ENCODE data around the gene PF4V1. TPM values are rescaled to one million over a fixed set of nuclear protein-coding genes. Genes with fewer than 3 reads are reported as not detected.

Gene PF4V1
- total RNA-seq, 2 experiments from 2014 or later: not detected

DNA sequence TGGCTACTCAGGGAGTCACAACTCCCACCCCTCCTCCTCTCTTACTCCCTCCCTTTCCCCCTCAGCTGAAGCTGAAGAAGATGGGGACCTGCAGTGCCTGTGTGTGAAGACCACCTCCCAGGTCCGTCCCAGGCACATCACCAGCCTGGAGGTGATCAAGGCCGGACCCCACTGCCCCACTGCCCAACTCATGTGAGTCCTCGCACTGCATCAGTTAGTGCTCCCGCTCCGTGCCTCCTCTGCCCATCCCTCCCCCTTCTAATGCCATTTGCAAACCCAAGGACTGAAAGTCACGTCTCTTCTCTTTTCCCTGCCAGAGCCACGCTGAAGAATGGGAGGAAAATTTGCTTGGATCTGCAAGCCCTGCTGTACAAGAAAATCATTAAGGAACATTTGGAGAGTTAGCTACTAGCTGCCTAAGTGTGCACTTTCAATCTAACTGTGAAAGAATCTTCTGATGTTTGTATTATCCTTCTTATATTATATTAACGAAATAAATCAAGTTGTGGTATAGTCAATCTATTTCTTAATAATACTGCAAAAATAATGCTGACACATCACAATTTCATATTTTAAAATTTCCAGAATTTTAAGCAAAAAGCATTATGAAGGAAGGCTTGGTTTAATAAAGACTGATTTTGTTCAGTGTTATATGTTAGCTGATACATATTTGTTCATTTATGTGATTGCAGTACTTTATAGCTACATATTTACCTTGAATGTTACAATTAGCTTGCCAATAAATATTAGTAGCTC, 800 bp downstream of the PF4V1 start:
- Mint-ChIP-seq H3K4me1 (no peaks in the 10 kb centered on the region), H3K27ac (no peak overlapping the region), H3K27me3 (peaks cover 6% of the 10 kb centered on the region), H3K36me3 (no peaks in the 10 kb centered on the region), H3K4me3 (no peak overlapping the region), H3K9me3 (no peaks in the 10 kb centered on the region)
- no peak for DNase-seq
- ATAC-seq (ENCODE audit: low read depth): no peak
- POLR2A ChIA-PET: no interaction called here

GRCh38 chr4:73855406-73855805, 2.3 kb downstream of the PF4V1 start:
- no peak overlapping the region for H3K4me3 Mint-ChIP-seq
- H3K36me3 Mint-ChIP-seq: no peaks in the 10 kb centered on the region
- no peak for ATAC-seq (ENCODE audit: low read depth)
- H3K9me3 Mint-ChIP-seq: no peaks in the 10 kb centered on the region
- no peak for DNase-seq
- no peaks in the 10 kb centered on the region for H3K4me1 Mint-ChIP-seq
- POLR2A ChIA-PET: no interaction called here
- no peak overlapping the region for H3K27ac Mint-ChIP-seq
- H3K27me3 Mint-ChIP-seq: peaks cover 6% of the 10 kb centered on the region

GRCh38 chr4:73856518-73856917, 3.4 kb downstream of the PF4V1 start:
- Mint-ChIP-seq H3K27me3 (peaks cover 6% of the 10 kb centered on the region), H3K4me3 (no peak overlapping the region), H3K27ac (no peak overlapping the region), H3K36me3 (no peaks in the 10 kb centered on the region), H3K4me1 (no peaks in the 10 kb centered on the region), H3K9me3 (no peaks in the 10 kb centered on the region)
- DNase-seq (no peak), ATAC-seq (ENCODE audit: low read depth) (no peak)
- POLR2A ChIA-PET: no interaction called here

GRCh38 chr4:73859614-73860088, 6.6 kb downstream of the PF4V1 start:
- POLR2A ChIA-PET: no interaction called here
- no peak for ATAC-seq (ENCODE audit: low read depth)
- Mint-ChIP-seq H3K36me3 (no peaks in the 10 kb centered on the region), H3K4me1 (no peaks in the 10 kb centered on the region), H3K27ac (no peak overlapping the region), H3K4me3 (no peak overlapping the region), H3K27me3 (peaks cover 1% of the 10 kb centered on the region), H3K9me3 (no peaks in the 10 kb centered on the region)
- DNase-seq: no peak

GRCh38 chr4:73860181-73860580, 7.1 kb downstream of the PF4V1 start:
- DNase-seq (no peak), ATAC-seq (ENCODE audit: low read depth) (no peak)
- H3K27ac Mint-ChIP-seq: no peak overlapping the region
- no peak overlapping the region for H3K4me3 Mint-ChIP-seq
- no peaks in the 10 kb centered on the region for H3K36me3 Mint-ChIP-seq
- no peaks in the 10 kb centered on the region for H3K27me3 Mint-ChIP-seq
- no peaks in the 10 kb centered on the region for H3K4me1 Mint-ChIP-seq
- no peaks in the 10 kb centered on the region for H3K9me3 Mint-ChIP-seq
- POLR2A ChIA-PET: no interaction called here

DNA sequence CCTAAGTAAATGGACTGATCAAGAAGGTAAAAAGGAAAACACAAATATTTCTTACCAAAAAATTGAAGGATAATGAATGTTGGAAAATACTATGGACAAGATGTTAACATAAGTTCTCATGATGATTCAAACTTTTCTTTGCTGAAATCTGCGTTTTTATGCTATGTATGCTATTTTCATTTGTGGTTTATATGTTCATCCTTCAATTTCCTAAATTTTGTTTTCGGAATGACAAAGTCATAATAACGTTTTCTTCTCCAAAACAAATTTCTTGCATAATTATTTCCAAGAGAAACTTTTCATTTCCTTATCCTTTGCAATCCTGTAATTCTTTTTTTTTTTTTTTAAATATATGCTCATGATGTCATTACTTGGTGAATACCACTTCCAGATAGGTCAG, 7.8 kb downstream of the PF4V1 start:
- Mint-ChIP-seq H3K9me3 (no peaks in the 10 kb centered on the region), H3K27ac (no peak overlapping the region), H3K4me1 (no peaks in the 10 kb centered on the region), H3K4me3 (no peak overlapping the region), H3K27me3 (no peaks in the 10 kb centered on the region), H3K36me3 (no peaks in the 10 kb centered on the region)
- DNase-seq (no peak), ATAC-seq (ENCODE audit: low read depth) (no peak)
- POLR2A ChIA-PET: no interaction called here

DNA sequence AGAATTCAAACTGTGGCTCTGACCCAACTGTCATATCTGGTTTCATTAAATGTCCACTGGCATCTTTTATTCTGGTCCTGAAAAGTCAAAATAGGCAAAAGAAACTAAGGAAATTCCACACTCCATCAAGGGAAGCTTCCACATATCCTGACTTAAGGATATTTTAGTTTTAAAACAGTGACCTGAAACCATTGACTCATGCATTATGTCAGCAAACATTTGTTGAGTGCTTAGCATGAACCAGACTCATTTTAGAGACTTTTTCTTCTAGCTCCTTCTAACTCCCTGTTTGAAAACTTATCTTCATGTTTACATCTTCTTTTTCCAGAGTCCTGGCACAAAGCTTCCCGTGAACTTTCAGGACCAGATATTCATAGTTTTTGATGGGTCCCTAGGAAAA, 9.2 kb downstream of the PF4V1 start:
- Mint-ChIP-seq H3K36me3 (no peaks in the 10 kb centered on the region), H3K4me3 (no peak overlapping the region), H3K27ac (no peak overlapping the region), H3K4me1 (no peaks in the 10 kb centered on the region), H3K27me3 (no peaks in the 10 kb centered on the region), H3K9me3 (no peaks in the 10 kb centered on the region)
- DNase-seq (no peak), ATAC-seq (ENCODE audit: low read depth) (no peak)
- POLR2A ChIA-PET: no interaction called here

GRCh38 chr4:73864365-73864764, 11.3 kb downstream of the PF4V1 start:
- no peak for DNase-seq

DNA sequence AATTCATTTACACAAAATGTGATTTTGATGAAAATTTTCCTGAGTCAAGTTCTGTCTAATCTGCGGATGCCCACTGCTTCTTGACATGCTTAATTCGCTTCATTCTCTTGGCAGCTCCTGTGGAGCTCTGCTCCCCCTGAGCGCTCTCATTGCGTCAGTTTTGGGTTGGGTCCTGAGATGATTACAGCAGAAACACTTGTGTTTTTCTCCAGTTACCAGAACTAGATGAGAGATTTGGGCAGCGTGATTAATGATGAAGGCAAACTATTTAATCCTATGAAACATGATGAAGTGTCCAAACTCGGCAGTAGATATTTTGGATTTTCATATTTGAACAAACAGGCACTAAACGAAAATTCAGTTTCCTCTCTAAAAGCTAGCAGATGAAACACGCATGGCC, 11.9 kb downstream of the PF4V1 start:
- Mint-ChIP-seq H3K4me3 (no peak overlapping the region), H3K4me1 (no peaks in the 10 kb centered on the region), H3K36me3 (no peaks in the 10 kb centered on the region), H3K9me3 (no peaks in the 10 kb centered on the region), H3K27ac (no peak overlapping the region), H3K27me3 (peaks cover 14% of the 10 kb centered on the region)
- DNase-seq (no peak), ATAC-seq (ENCODE audit: low read depth) (no peak)
- POLR2A ChIA-PET: no interaction called here

More at GRCh38 chr4:73864365-73864764, 11.3 kb downstream of the PF4V1 start:
- Mint-ChIP-seq H3K27ac (no peak overlapping the region), H3K4me3 (no peak overlapping the region), H3K4me1 (no peaks in the 10 kb centered on the region), H3K36me3 (no peaks in the 10 kb centered on the region), H3K27me3 (peaks cover 9% of the 10 kb centered on the region), H3K9me3 (no peaks in the 10 kb centered on the region)
- POLR2A ChIA-PET: no interaction called here
- no peak for ATAC-seq (ENCODE audit: low read depth)

DNA sequence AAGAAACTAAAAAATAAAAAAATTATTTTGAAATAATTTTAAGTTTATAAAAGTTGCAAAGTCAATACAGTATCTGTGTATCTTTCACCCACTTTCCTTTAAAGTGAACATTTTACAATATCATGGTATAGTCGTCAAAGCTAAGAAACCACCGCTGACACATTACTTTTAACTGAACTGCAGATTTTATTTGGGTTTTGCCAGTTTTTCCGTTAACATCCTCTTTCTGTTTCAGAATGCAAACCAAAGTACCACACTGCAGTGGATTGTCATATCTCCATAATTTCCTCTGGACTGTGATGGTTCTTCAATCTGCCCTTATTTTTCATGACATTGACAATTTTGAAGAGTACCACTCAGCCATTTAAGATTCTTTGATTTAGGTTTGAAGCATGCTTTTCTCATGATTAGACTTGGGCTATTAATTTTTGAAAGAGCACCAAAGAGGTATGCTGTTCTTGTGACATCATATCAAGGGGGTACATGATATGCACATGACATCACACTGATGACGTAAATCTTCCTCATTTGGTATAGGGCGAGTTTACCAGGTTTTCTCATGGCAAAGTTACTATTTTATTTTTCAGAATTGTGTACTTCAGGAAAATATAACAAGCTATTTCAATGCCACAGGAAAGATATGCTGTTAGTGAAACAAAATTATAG, 12.5 kb downstream of the PF4V1 start:
- Mint-ChIP-seq H3K9me3 (no peaks in the 10 kb centered on the region), H3K4me1 (no peaks in the 10 kb centered on the region), H3K27me3 (peaks cover 14% of the 10 kb centered on the region), H3K36me3 (no peaks in the 10 kb centered on the region), H3K27ac (no peak overlapping the region), H3K4me3 (no peak overlapping the region)
- POLR2A ChIA-PET: no interaction called here
- DNase-seq (no peak), ATAC-seq (ENCODE audit: low read depth) (no peak)

DNA sequence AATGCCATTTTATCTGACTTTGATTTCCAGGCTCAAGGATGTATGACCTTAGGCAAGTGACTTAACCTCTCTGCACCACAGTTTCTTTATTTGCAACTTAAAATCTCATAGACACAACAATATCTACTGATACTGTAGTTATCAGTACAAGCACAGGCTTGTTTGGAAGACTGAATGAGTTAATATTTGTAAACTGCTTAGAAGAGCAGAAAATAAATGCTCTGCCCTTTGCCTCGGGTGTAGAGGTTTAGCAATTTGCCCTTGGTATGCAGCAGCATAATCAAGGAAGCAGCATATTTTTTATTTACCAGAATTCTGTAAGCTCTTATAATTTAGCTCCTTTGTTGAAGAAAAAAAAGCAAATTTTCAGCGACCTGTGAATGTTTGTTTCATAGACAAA, 13.2 kb downstream of the PF4V1 start:
- no peak overlapping the region for H3K4me3 Mint-ChIP-seq
- H3K4me1 Mint-ChIP-seq: no peaks in the 10 kb centered on the region
- no peaks in the 10 kb centered on the region for H3K9me3 Mint-ChIP-seq
- no peaks in the 10 kb centered on the region for H3K36me3 Mint-ChIP-seq
- POLR2A ChIA-PET: no interaction called here
- no peak overlapping the region for H3K27ac Mint-ChIP-seq
- H3K27me3 Mint-ChIP-seq: peaks cover 14% of the 10 kb centered on the region
- no peak for DNase-seq
- ATAC-seq (ENCODE audit: low read depth): no peak

DNA sequence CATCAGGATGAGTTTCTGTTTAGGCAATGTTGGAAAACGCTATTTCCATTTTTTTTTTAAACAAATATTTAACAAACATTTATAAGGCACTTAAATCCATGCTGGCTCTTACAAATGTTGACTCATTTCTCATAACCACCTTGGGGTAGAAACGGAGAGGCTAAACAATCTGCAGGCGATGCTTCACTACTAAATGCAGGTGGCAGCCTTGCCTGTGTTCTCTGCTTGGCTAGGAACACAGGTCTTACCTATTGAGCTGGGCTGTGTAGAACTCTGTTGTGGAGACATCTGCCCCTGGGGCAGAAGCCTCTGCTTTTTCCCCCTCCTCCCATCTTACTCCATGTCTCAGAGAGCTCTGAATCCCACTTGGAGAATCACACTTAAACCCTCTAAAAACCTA, 14.7 kb downstream of the PF4V1 start:
- Mint-ChIP-seq H3K27me3 (peaks cover 16% of the 10 kb centered on the region), H3K9me3 (no peaks in the 10 kb centered on the region)
- POLR2A ChIA-PET: no interaction called here

GRCh38 chr4:73868206-73869129, 15.4 kb downstream of the PF4V1 start:
- Mint-ChIP-seq H3K27me3 (peaks cover 16% of the 10 kb centered on the region), H3K9me3 (no peaks in the 10 kb centered on the region), H3K36me3 (no peaks in the 10 kb centered on the region), H3K27ac (no peak overlapping the region), H3K4me1 (no peaks in the 10 kb centered on the region), H3K4me3 (no peak overlapping the region)
- POLR2A ChIA-PET: no interaction called here
- ATAC-seq (ENCODE audit: low read depth) (no peak), DNase-seq (no peak)

More for the DNA sequence above, 14.7 kb downstream of the PF4V1 start:
- Mint-ChIP-seq H3K36me3 (no peaks in the 10 kb centered on the region), H3K4me1 (no peaks in the 10 kb centered on the region), H3K4me3 (no peak overlapping the region), H3K27ac (no peak overlapping the region)
- no peak for DNase-seq
- no peak for ATAC-seq (ENCODE audit: low read depth)

All from activated naive CD8-positive, alpha-beta T cell treated with anti-CD3 and anti-CD28 coated beads, Interleukin-2, amount 10 ng/mL, durations not matched to agents 7 days and 5 days (primary cell).